A673 (cell line): ENCODE measurements around the gene ATRNL1.

Source experiments
- CTCF ChIP-seq: fragments of 300-800, 200-600 bp; sonication (generic); conservative IDR thresholded peaks from 2 replicates; pipeline ENCODE4 v1.5.1; 2017; ENCODE audit warnings: low read depth, mild to moderate bottlenecking, antibody characterized with exemption, low read length, moderate library complexity, mixed read lengths
- EZH2 ChIP-seq: fragments of 200-600 bp; sonication (generic); IDR thresholded peaks from 2 replicates; pipeline ENCODE4 v1.6.1; 2017; ENCODE audit warnings: borderline replicate concordance, low read depth, mild to moderate bottlenecking, mixed read lengths, antibody characterized with exemption, low read length; ENCODE audit not compliant: poor library complexity, severe bottlenecking

- no peak for TF ChIP-seq CTCF
- TF ChIP-seq EZH2: no peak
Measured at GRCh38 chr10:115909037-115909436, 815.9 kb downstream of the ATRNL1 start.
